22Rv1 (cell line): Measurements from ENCODE around the gene TYRP1.

Source experiments
- ZFX ChIP-seq: fragments of 450-650 bp; IDR thresholded peaks from 2 replicates; pipeline ENCODE4 v1.6.1; 2017; ENCODE audit warnings: antibody characterized with exemption, borderline replicate concordance
- TF ChIP-seq, protein P1 (sequence below): fragments of 450-650 bp; IDR thresholded peaks from 2 replicates; pipeline ENCODE4 v1.5.1; 2017; ENCODE audit warnings: mild to moderate bottlenecking

DNA sequence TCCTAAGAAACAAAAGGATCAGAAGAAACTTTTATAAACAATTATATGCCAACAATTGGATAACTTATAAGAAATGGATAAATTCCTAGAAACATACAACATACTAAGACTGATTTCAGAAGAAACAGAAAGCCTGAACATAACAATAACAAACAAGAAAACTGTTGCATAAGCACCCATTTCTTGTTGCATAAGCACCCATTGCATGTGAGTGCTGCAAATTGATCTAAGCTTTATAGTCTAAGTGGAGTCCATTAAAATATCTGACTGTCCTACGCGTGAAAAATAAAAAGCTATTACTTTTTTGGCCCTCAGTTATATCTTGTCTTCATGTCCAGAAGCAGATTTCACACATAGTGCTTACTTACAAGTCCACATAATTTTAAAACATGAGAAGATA is 19.3 kb downstream of the TYRP1 start:
- TF ChIP-seq, protein P1, sequence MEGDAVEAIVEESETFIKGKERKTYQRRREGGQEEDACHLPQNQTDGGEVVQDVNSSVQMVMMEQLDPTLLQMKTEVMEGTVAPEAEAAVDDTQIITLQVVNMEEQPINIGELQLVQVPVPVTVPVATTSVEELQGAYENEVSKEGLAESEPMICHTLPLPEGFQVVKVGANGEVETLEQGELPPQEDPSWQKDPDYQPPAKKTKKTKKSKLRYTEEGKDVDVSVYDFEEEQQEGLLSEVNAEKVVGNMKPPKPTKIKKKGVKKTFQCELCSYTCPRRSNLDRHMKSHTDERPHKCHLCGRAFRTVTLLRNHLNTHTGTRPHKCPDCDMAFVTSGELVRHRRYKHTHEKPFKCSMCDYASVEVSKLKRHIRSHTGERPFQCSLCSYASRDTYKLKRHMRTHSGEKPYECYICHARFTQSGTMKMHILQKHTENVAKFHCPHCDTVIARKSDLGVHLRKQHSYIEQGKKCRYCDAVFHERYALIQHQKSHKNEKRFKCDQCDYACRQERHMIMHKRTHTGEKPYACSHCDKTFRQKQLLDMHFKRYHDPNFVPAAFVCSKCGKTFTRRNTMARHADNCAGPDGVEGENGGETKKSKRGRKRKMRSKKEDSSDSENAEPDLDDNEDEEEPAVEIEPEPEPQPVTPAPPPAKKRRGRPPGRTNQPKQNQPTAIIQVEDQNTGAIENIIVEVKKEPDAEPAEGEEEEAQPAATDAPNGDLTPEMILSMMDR = no peak
- no peak for TF ChIP-seq ZFX
